HG02588 (cell line): ENCODE measurements around the gene RPL10L.

ENCODE experiments used
- ATAC-seq: cut with Tn5 transposase; IDR thresholded peaks from one replicate; pipeline ENCODE4 v1.9.1; 2021; ENCODE audit warnings: mild to moderate bottlenecking, moderate library complexity; ENCODE audit not compliant: unreplicated experiment

RPL10L gene

DNA sequence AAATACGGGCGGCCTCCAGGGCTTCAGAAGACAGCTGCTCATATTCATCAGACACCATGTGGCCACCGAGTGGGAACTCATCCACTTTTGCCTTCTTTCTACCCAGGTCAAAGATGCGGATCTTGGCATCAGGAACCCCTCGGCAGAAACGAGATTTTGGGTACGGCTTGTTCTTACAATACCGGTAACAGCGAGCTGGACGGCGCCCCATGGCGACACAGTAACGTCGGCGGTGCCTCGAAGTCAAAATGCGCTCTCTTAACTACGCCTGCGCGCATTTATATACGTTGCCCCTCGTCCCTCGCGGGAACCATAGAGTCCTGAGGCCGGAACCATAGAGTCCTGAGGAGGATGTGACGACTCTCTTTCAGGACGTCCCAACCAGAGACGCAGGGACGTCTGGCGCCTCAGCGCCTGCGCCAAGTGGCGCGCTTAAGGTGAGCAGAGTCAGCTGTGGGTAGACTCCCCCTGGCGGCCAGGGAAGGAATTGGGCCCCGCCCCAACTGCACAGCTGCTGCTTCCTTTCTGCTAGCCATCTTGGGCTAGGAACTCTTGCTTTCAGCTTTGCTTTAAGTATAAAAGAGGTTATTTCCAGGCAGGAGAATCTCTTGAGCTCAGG lies at the start of gene RPL10L:
TSS of gene RPL10L (minus strand) at position 256 of the 619 bp plus-strand sequence. CDS start at position 211, 45 bp downstream.
- no peak for ATAC-seq

DNA sequence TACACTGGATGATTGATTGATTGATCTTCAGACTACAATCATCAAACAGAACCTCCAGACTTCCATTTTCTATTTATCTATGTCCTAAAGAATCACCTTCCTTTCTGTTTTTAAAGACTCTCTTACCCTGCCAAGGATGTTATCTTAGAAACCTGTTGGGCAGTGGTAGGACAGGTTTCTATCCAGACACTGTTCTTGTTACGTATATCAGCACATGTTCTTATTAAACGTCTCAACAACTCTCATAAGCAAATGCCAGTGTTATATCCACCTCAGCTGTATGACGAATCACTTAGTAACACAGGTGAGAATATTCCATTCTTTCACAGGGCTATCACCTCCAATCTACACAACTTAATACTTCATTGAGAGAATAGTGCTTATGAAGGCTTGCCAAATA lies 40.2 kb upstream of the RPL10L start:
- no peak for ATAC-seq

DNA sequence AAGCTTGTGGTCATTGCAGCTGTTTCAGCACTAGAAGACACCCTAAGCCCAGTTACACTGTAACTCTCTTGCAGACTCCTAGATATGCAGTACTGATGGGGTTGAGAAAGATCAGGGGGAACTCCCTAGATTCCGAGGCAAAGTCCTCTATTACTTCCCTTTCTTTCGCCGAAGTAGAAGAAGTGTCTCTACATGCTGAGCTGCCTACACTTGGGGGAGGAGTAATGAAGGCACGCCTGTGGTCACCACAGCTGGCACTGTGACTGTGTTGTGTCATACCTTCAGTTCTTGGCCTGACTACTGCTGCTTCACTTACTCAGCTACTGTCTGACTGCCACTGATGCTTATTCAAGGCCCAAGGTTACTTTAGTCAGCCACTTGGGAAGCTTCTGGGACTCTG lies 35.1 kb upstream of the RPL10L start:
- ATAC-seq = no peak

DNA sequence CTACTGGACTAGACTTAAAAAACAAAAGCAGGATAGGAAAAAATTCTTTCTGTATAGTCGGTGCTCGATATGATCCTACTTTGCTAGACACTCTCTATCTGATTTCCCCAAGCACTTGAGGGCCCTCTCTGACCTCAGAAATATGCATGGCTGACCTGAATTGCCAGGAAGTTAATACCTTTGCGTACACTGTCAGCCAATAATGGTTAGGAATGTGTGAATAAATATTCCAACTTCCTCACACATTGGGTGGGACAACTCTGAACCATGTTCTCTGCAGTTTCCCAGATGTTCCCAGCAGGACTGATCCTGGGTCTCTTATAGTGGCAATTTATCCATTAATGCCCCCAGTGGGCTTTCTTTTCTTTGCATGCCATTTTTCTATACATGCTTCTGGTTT lies 20.5 kb upstream of the RPL10L start:
- ATAC-seq = no peak

DNA sequence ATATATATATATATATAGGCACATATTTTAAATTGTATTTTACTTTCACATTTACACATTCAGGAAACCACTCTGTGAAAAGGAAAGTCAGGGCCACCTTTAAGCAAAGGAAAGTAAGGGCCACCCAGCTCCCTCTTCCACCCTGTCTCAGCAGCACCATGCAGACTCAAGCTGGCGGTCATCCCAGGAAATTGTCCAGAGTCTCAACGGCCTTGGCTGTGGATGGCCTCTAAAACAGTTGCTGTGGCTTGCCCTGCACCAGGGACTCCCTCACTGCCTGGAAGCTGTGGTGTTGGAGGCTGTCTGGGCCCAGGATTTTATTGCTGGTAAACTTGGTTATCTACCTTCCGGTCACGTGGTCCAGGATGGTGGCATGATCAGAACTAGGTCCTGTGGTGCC lies 11.8 kb upstream of the RPL10L start:
- ATAC-seq = no peak

DNA sequence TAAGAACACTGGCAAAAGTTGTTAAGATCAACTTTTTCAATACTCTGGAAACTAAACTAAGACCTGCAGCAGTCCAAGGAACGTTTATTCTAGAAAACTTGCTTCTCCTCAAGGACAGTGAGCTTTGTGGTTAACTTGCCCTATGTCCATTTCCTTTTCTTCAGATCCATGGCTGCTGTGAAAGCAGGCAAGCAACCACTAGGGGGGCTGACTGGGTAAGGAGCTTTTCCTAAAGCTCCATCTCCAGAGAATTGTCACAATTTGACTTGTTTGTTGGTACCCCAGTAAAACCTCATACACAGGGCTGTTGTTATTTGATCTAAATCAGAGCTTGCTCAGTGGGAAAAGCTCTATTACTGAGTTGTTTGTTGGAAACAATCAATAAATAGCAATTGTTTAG lies 10.1 kb upstream of the RPL10L start:
- no peak for ATAC-seq

DNA sequence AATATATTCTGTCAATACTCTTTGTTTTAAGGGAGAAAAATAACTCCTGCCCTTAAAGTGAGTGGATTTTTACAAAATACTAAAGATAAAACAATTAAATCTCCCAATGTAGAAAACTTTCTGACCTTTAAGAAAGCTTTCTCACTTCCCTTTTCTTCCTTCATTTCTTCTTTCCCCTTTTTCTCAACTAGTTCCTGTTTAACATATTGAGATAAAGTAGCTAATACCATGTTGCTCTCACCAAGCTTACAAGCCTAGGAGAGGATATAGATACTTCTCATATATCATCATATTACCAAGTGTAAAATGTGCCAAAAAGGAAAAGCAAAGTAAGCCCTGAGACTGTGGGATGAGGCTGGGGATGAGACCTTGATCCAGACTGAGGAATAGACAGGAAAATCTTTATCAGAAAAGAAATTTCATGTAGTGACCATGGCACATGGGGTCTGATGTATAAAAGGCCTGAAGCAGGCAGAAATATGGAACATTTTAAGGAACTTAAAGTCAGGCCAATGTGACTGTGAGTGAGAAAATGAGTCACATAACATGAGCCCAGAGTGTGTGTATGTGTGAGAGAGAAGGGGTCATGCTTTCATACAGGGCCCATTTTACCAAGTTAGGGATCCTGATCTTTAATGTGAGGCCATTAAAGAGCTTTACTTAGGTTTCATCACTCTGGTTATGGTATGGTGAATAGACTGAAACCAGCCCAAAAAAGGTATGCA lies 1.6 kb upstream of the RPL10L start:
- ATAC-seq = no peak

DNA sequence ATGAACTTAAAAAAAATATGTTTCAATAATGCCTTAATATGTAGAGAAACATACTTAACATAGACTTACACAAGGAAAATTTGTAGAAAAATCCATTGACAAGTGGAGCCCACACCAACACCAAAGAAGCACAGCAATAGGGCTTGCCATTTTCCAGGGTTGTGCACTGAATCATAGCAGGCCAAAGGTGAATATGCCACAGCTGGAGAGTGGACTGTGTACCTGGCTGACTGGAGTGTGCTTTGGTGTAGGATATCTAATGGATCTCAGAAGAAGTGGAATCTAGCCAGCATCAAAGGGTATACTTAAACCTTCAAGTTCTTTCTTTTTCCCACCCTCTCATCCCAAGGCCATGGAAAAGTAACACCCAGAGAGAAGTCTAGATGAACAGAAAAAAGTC lies 4.8 kb downstream of the RPL10L start:
- no peak for ATAC-seq

DNA sequence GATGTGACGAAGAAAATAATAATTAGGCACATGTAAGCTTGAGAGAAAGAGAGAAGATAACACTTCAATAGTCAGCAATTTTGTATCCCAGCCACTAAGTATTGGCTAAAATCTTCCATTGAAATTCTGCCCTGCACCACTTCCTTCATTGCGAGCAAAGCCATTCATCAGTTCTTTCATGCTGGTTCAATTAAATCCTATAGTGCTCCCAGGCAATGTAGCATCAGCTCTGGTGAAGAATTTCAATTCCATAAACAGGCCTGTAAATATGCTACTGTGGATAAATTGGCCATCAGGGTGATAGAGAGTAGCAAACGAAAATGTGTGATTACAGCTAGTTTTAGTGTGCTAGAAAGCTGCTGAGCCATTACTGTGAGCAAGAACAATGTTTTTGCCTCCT lies 24.7 kb downstream of the RPL10L start:
- no peak for ATAC-seq
